Measurements from ENCODE around the gene RXFP4.
A peak's percentile ranks its signal among the peaks of the same experiment; 100 is the strongest.
"Not testable (repeated sequence)": the region's sequence is repeated elsewhere in the genome, so short reads cannot be mapped to it uniquely, and the experiment has no call there.

The RXFP4 gene

DNA sequence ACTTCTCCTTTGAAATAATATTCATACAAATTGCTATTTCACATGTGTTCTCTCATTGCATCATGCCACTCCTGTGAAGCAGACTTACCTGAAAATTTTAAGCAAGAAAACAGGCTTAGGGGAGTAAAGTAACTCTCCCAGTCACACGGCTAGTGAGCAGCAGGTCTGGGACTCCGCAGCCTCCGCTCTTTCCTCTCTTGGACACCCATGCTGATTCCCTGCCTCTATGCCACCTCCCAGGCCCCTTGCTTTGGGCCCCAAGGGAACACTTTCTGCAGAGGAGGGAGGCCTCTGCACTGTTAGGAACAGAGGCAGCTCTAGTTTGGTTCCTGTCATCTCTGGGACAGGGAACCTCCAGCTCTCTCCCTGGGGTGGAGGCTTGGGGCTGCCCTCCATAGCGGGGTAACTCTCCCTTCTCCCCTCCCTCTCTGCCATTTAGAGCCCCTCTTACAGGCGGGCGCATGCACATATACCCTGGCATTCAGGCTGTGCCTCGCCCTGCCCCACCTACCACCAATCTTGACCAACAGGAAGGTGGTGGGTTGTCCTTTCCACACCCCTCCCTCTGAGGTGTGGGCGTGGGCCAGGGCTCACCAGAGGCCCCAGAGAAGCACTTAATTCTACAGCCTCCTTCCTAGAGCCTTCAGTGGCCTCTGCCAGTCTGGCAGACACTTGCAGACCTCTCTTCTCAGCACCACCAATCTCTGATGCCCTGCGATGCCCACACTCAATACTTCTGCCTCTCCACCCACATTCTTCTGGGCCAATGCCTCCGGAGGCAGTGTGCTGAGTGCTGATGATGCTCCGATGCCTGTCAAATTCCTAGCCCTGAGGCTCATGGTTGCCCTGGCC lies at the start of gene RXFP4:
RXFP4 (plus strand) TSS at position 646 of the 852 bp plus-strand sequence; CDS start at position 718, 72 bp downstream.
- in situ Hi-C loops (cut with MboI; ENCODE audit: low pct_unique_long_range_greater_than_20kb, low sequenced_read_pairs) = no loop called here
- no peak for DNase-seq

GRCh38 chr1:155892796-155893195 lies 48.6 kb upstream of the RXFP4 start:
- in situ Hi-C loops (cut with MboI; ENCODE audit: low pct_unique_long_range_greater_than_20kb, low sequenced_read_pairs) = no loop called here
- DNase-seq = no peak

DNA sequence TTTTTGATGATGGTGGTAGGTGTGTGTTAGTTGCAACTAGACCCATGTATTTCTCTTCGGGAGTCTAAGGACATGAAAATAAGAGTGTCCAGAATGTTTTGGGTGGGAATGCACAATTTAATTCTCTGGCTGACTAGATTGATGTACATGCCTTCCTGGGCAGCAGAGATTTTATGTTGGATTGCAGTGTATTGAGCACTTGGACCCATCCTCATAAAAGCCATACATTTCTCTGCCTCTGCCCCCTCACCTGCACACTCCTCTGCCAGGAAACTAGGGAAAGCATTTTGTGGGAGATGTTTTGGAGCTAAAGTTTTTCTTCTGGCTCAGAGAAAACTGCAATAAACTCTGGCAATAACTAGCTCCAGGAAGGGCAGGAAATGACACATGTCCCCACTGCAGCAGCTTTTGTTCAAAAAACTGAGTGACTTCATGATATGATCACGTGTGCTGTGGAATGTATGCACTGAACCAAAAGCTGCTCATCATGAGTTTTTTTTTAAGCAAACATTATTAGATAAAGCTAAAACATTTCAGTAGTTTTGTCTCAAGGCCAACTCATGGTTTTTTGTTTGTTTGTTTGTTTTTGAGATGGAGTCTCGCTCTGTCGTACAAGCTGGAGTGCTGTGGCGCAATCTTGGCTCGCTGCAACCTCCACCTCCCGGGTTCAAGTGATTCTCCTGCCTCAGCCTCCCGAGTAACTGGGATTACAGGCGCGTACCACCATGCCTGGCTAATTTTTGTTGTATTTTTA lies 47.9 kb upstream of the RXFP4 start:
- in situ Hi-C loops (cut with MboI; ENCODE audit: low pct_unique_long_range_greater_than_20kb, low sequenced_read_pairs) = no loop called here
- DNase-seq = peak; percentile 27

DNA sequence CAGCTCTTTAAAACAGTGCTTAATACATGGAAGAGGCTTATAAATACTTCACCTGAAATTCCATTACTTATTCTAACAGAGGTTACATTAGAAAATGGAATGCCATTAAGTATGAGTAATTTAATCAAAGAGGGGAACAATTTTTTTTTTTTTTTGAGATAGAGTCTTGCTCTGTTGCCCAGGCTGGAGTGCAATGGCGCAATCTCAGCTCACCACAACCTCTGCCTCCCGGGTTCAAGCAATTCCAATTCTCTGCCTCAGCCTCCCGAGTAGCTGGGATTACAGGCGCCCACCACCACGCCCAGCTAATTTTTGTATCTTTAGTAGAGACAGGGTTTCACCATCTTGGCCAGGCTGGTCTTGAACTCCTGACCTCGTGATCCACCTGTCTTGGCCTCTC lies 45.8 kb upstream of the RXFP4 start:
- DNase-seq; in situ Hi-C loops (cut with MboI; ENCODE audit: low pct_unique_long_range_greater_than_20kb, low sequenced_read_pairs): not testable (repeated sequence)

- DNase-seq; in situ Hi-C loops (cut with MboI; ENCODE audit: low pct_unique_long_range_greater_than_20kb, low sequenced_read_pairs): not testable (repeated sequence)
These were observed 45.0 kb upstream of the RXFP4 start for GRCh38 chr1:155896476-155896875.

- in situ Hi-C loops (cut with MboI; ENCODE audit: low pct_unique_long_range_greater_than_20kb, low sequenced_read_pairs) = no loop called here
- DNase-seq = no peak
These were observed 43.7 kb upstream of the RXFP4 start for GRCh38 chr1:155897746-155898145.

- in situ Hi-C loops (cut with MboI; ENCODE audit: low pct_unique_long_range_greater_than_20kb, low sequenced_read_pairs) = no loop called here
- DNase-seq = no peak
These were observed 42.5 kb upstream of the RXFP4 start for GRCh38 chr1:155898888-155899287.

DNA sequence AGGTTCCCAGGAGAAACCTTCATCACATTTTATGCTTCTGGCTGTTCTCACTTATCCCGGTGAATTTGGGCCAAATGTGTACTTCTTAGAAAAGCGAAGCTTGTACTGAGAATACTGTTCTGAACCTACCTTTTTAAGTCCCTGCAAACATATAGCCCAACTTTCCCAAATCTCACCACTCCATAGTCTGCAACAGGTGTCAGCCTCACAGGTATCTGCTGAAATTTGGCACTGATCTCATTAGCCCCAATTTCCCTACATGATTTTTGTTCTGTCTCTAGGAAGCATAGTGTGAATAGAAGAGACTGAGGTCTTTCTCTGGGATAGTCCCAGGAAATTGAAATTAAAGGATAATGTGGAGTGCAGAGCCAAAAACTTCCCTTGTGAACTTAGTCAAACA lies 41.8 kb upstream of the RXFP4 start:
- in situ Hi-C loops (cut with MboI; ENCODE audit: low pct_unique_long_range_greater_than_20kb, low sequenced_read_pairs) = no loop called here

GRCh38 chr1:155900161-155900560 lies 41.3 kb upstream of the RXFP4 start:
- in situ Hi-C loops (cut with MboI; ENCODE audit: low pct_unique_long_range_greater_than_20kb, low sequenced_read_pairs) = no loop called here
- no peak for DNase-seq

More for the DNA sequence above, 41.8 kb upstream of the RXFP4 start:
- no peak for DNase-seq

GRCh38 chr1:155904261-155904660 lies 37.2 kb upstream of the RXFP4 start:
- in situ Hi-C loops (cut with MboI; ENCODE audit: low pct_unique_long_range_greater_than_20kb, low sequenced_read_pairs) = no loop called here
- DNase-seq = no peak

DNA sequence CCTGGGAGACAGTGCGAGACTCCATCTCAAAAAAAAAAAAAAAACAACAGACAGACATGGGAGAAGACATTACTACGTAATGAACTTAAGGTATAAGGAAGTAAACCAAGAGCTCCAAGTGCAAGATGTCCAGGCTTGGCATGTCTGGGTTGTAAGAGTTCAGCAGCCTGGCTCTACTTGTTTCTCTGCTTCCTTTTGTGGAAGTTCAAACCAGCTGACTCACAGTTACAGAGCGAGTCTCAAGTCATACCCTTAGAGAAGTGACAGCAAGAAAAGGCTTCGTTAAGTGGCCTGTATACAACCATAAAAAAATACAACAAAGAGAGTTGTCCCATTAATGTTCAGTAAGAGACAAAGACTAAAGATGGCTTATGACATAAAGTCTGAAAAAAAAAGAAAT lies 31.5 kb upstream of the RXFP4 start:
- in situ Hi-C loops (cut with MboI; ENCODE audit: low pct_unique_long_range_greater_than_20kb, low sequenced_read_pairs) = no loop called here
- DNase-seq = peak; percentile 51

DNA sequence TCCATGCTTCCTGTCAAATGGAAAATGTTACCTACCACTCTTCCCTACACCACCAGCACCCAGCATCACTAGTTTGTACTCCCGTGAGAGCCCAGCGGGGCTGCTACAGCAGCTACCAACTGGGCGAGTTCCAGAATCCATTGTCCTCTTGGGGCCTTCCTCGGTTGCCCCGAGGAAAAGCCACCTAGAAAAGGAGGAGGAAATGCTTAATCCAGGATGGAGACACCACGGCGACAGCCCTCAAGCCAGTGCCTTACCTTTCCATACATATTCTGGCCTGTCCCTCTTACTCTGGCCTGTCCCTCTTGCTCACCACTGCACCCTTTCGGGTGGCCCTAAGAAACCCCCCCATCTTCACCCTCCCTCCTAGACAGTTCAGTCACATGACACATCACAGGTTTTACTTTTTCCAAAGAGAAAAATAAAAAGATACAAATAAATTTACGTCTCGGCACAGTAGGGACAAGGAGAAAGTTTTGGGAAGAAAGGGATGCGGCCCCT lies 30.8 kb upstream of the RXFP4 start:
- in situ Hi-C loops (cut with MboI; ENCODE audit: low pct_unique_long_range_greater_than_20kb, low sequenced_read_pairs) = no loop called here
- peak; percentile 16 for DNase-seq

DNA sequence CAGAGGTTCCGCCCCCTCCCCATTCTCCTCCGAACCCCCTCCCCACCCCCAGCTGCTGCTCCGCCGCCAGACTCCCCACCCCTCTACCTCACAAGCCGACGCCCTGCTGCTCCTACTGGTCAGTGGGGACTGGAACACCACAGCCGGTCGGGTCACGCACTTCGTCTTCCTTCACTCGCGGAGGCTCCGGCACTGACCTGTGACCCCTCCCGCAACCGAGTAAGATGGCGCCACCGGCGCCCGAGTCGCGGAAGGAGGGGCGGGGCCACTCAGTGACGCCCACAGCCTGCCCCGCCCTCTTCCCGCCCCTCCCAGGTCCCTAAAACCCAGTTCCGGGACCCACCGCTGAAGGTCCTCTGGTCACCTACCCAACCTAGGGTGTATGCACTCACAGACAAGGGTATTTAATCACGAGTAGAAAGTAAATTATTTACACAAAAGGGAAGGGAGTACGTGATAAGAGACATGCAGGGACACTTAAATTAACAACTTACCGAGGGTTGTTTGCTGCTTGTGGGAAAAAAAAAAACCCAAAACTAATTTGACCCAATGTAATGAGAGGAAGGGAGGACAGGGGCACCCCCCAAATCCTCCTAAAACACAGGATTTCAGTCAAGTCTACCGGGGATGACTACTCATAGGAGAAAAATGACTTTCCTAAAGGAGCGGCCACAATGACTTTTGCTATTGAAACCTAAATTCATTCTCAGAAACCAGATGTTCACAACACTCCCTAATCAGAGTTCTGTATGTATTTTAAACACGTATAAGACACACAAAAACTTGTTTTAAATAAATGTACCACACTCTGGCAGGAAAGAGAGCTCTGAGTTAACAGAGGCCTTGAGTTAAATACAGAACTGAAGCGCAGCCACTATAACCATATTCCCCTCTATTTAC lies 30.0 kb upstream of the RXFP4 start, which contains the start of gene RIT1:
RIT1 (minus strand) TSS at position 194 of the 900 bp plus-strand sequence. CDS start 588 bp downstream, outside the sequence.
- in situ Hi-C loops (cut with MboI; ENCODE audit: low pct_unique_long_range_greater_than_20kb, low sequenced_read_pairs) = no loop called here
- peak; percentile 79 for DNase-seq

GRCh38 chr1:155912056-155912536 lies 29.3 kb upstream of the RXFP4 start:
- DNase-seq = no peak
- in situ Hi-C loops (cut with MboI; ENCODE audit: low pct_unique_long_range_greater_than_20kb, low sequenced_read_pairs) = no loop called here

GRCh38 chr1:155913969-155914757 lies 27.3 kb upstream of the RXFP4 start:
- in situ Hi-C loops (cut with MboI; ENCODE audit: low pct_unique_long_range_greater_than_20kb, low sequenced_read_pairs) = no loop called here
- DNase-seq = no peak

GRCh38 chr1:155918660-155919059 lies 22.8 kb upstream of the RXFP4 start:
- in situ Hi-C loops (cut with MboI; ENCODE audit: low pct_unique_long_range_greater_than_20kb, low sequenced_read_pairs) = no loop called here
- no peak for DNase-seq

- DNase-seq = no peak
- in situ Hi-C loops (cut with MboI; ENCODE audit: low pct_unique_long_range_greater_than_20kb, low sequenced_read_pairs) = no loop called here
These were observed 21.6 kb upstream of the RXFP4 start for GRCh38 chr1:155919801-155920200.

- in situ Hi-C loops (cut with MboI; ENCODE audit: low pct_unique_long_range_greater_than_20kb, low sequenced_read_pairs) = no loop called here
- no peak for DNase-seq
These were observed 20.7 kb upstream of the RXFP4 start for GRCh38 chr1:155920717-155921116.
